ENCODE data around the gene PRR36. TPM values are rescaled to one million over a fixed set of nuclear protein-coding genes. Genes with fewer than 3 reads are reported as not detected.
"Not testable (repeated sequence)": the region's sequence is repeated elsewhere in the genome, so short reads cannot be mapped to it uniquely, and the experiment has no call there.

The PRR36 gene
- total RNA-seq, 3 donors from 2014 or later, result 0.05 to 0.08 TPM; not detected in 1

DNA sequence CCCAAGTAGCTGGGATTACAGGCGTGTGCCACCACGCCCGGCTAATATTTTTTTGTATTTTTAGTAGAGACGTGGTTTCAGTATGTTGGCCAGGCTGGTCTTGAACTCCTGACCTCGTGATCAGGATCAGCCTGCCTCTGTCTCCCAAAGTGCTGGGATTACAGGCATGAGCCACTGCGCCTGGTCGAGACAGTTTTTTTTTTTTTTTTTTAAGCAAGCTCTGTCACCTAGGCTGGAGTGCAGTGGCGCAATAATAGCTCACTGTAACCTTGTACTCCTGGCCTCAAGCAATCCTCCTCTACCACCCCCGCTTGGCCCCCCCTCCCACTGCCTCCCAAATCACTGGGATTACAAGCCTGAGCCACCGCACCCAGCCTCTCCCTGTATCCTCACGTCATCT lies 23.1 kb upstream of the PRR36 start:
- ATAC-seq (no peak), DNase-seq (no peak)
- no peaks in the 10 kb centered on the region for H3K36me3 Mint-ChIP-seq (ENCODE audit: insufficient read depth)
- H3K4me3 Mint-ChIP-seq, result no peak overlapping the region
- H3K9me3 Mint-ChIP-seq, result no peaks in the 10 kb centered on the region
- no peaks in the 10 kb centered on the region for H3K4me1 Mint-ChIP-seq (ENCODE audit: low read depth)
- peaks cover 18% of the 10 kb centered on the region for H3K27me3 Mint-ChIP-seq (ENCODE audit: low read depth)

DNA sequence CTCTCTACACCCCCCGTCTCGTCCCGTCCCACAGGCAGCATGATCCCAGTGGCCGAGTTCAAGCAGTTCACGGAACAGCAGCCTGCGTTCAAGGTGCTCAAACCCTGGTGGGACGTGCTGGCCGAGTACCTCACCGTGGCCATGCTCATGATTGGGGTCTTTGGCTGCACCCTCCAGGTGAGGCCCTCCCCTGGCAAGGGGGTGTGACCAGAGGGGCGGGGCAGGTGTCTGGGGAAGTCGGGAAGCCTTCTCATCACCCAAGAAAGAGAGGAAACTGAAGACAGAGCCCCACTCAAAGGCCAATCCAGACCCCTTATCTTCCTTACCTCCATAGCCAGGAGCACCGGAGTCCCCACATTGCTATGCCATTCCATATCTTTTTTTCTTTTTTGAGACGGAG lies 21.4 kb upstream of the PRR36 start:
- no peak for DNase-seq
- Mint-ChIP-seq H3K36me3 (ENCODE audit: insufficient read depth) (no peaks in the 10 kb centered on the region), H3K4me3 (no peak overlapping the region), H3K4me1 (ENCODE audit: low read depth) (no peaks in the 10 kb centered on the region), H3K9me3 (no peaks in the 10 kb centered on the region), H3K27me3 (ENCODE audit: low read depth) (peaks cover 23% of the 10 kb centered on the region)
- ATAC-seq, result no peak

DNA sequence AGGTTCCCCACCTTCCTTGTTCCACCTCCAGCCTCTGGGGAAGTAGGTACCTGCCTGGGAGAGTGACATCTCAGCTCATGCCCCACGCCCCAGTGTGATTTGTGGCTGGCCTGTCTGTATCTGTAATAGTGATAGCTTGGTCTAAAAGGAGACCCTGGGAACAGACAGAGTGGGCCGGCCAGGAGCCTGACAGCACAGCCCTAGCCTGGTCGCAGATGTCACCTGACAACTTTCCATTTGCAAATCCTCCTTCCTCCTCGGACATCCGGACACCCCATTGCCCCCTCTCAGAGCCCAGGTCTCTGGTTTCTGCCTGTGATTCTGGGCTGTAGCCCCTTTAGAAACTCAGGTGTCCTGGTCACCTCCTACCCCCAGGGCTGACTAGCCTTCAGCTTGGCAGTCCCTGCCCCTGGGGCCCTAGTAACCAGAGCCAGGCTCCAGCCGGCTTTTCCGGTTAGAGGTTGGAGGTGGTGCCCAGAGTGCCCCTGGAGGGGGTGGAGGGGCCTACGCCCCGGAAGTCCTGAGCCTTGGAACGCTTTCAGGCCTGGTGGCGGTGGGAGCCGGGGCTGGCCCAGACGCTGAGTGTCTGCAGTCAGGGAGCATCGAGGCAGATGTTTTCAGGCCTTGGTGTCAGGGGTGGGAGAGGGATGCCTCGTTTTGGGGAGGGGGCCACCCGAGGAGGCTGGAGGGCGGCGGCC lies 20.6 kb upstream of the PRR36 start:
- Mint-ChIP-seq H3K4me1 (ENCODE audit: low read depth) (no peaks in the 10 kb centered on the region), H3K27me3 (ENCODE audit: low read depth) (peaks cover 23% of the 10 kb centered on the region), H3K9me3 (no peaks in the 10 kb centered on the region), H3K36me3 (ENCODE audit: insufficient read depth) (no peaks in the 10 kb centered on the region), H3K4me3 (no peak overlapping the region)
- ATAC-seq, result no peak
- DNase-seq, result no peak

DNA sequence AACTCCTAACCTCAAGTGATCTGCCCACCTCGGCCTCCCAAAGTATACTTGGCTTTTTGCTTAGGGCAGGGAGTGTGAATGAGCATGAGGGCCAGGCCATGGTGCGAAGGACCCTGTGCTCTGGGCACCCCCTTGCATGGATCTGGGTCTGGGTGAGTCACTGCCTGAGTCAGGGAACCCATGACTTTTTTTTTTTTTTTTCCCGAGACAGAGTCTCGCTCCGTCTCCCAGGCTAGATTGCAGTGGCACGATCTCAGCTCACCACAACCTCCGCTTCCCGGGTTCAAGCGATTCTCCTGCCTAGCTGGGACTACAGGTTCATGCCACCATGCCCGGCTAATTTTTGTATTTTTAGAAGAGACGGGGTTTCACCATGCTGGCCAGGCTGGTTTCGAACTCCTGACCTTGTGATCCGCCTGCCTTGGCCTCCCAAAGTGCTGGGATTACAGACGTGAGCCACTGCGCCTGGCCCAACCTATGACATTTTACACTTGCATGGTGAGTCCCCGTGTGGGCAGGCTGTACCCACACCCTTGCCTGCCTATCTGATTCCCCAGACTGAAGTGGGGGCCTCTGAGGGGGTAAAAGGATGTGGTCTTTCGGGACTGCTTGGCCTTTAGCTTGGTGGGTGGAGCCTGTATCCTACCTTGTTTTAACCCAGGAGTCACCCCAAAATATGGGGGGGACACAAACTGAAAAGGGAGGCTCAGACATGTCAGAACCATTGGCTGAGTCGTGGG lies 19.3 kb upstream of the PRR36 start:
- peaks cover 32% of the 10 kb centered on the region for H3K27me3 Mint-ChIP-seq (ENCODE audit: low read depth)
- ATAC-seq; H3K4me1 Mint-ChIP-seq (ENCODE audit: low read depth); H3K4me3 Mint-ChIP-seq; H3K9me3 Mint-ChIP-seq; H3K36me3 Mint-ChIP-seq (ENCODE audit: insufficient read depth); DNase-seq: not testable (repeated sequence)

DNA sequence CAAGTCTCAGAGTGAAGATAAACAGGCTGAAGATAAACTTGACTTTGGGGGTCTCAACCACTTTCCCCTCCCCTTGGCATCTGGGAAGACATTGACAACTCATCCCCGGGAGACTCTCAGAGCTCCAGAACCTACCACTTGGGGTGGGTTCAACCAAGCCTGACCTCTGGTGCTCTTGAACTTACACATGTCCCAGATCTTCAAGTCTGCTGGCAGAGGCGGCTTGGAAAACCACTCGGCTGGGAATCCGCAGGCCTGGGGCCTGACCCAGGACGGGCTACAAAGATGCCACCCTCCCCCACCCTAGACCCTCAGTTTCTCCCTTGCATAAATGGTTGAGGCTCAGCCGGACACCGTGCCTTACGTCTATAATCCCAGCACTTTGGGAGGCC lies 14.6 kb upstream of the PRR36 start:
- DNase-seq, result no peak
- no peaks in the 10 kb centered on the region for H3K36me3 Mint-ChIP-seq (ENCODE audit: insufficient read depth)
- no peaks in the 10 kb centered on the region for H3K9me3 Mint-ChIP-seq
- ATAC-seq, result no peak
- no peaks in the 10 kb centered on the region for H3K4me1 Mint-ChIP-seq (ENCODE audit: low read depth)
- H3K4me3 Mint-ChIP-seq, result no peak overlapping the region
- H3K27me3 Mint-ChIP-seq (ENCODE audit: low read depth), result peaks cover 25% of the 10 kb centered on the region

DNA sequence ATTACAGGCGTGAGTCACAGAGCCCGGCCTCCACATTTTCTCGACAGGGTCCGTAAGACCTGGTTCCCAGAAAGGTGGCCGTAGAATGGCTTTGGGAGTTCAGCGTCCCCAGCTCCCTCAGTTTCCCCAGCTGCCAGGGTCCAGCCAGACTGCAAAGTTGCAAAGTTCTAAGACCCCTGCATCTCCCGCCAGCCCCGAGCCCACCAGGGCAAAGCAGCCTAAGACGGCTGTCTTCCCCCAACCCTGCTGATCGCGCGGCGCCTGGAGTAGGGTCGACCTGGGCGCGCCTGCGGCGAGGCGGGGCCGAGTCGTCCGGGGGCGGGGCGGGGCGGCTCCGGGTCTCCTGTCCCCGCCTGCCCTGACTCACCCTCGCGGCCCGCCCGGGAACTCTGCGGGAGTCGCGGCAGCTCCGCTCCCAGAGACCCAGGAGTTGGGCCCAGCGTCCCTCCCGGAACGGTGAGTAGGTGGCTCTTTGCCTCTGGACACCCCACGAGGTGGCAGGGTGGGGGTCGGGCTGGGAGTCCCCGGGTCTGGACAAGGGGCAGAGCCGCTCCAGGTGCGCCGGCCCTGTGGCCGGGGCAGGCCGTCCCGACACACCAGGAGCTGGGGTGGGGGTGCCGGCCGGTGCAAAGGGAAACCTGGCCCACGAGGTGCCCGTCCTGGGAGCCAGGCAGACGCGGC lies 14.1 kb upstream of the PRR36 start, which contains the start of gene LRRC8E:
TSS of gene LRRC8E (plus strand) at position 366 of the 681 bp plus-strand sequence. CDS start 7,094 bp downstream, outside the sequence.
- Mint-ChIP-seq H3K4me1 (ENCODE audit: low read depth) (no peaks in the 10 kb centered on the region), H3K4me3 (no peak within 1 kb of the TSS), H3K9me3 (no peaks in the 10 kb centered on the region), H3K36me3 (ENCODE audit: insufficient read depth) (no peaks in the 10 kb centered on the region), H3K27me3 (ENCODE audit: low read depth) (peaks cover 23% of the 10 kb centered on the region)
- ATAC-seq (peak; percentile 95 to 98), DNase-seq (peak; percentile 41)

DNA sequence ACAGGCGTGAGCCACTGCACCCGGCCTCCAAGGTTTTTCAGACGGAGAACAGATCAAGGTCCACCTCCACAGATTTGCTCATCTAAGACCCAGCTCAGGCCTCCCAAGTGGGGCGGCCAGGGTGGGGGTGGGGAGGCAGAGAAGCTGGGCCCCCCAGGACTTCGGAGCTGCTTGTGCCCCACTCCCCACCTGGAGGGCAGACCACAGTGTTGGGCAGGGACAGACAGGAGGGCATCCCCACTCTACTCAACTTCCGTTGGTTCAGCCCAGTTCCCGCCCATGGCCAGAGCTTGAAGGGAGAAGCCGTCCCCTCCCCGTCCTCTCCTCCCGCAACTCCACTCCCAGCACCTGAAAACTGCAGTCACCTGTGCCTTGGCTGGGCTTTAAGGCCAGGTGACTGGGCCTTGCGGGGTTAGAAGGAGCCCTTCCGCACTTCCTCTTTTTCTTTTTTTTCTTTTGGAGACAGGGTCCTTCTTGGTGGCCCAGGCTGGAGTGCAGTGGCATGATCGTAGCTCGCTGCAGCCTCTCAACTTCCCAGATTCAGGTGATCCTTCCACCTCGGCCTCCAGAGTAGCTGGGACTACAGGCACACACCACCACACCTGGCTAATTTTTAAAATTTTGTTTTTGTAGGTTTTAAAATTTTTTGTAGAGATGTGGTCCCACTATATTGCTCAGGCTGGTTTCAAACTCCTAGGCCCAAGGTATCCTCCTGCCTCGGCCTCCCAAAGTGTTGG lies 13.4 kb upstream of the PRR36 start:
- DNase-seq (no peak), ATAC-seq (no peak)
- Mint-ChIP-seq H3K36me3 (ENCODE audit: insufficient read depth) (no peaks in the 10 kb centered on the region), H3K4me1 (ENCODE audit: low read depth) (no peaks in the 10 kb centered on the region), H3K9me3 (no peaks in the 10 kb centered on the region), H3K4me3 (no peak overlapping the region), H3K27me3 (ENCODE audit: low read depth) (peaks cover 23% of the 10 kb centered on the region)

DNA sequence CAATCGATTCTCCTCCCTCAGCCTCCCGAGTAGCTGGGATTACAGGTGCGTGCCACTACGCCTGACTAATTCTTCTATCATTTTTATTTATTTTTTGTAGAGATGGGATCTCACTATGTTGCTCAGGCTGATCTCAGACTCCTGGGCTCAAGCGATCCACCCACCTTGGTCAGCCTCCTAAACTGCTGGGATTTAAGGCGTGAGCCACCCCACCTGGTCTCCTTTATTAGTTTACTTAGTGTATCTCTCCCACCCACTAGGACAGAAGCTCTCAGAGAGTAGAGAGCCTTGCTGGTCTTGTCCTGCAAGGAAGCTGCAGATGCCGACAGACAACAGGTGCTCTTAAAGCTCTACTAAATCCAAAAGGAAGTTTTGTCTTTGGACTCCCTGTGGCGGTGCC lies 11.6 kb upstream of the PRR36 start:
- Mint-ChIP-seq H3K27me3 (ENCODE audit: low read depth) (peaks cover 18% of the 10 kb centered on the region), H3K9me3 (no peaks in the 10 kb centered on the region), H3K4me3 (no peak overlapping the region), H3K36me3 (ENCODE audit: insufficient read depth) (no peaks in the 10 kb centered on the region), H3K4me1 (ENCODE audit: low read depth) (no peaks in the 10 kb centered on the region)
- ATAC-seq, result no peak
- no peak for DNase-seq

DNA sequence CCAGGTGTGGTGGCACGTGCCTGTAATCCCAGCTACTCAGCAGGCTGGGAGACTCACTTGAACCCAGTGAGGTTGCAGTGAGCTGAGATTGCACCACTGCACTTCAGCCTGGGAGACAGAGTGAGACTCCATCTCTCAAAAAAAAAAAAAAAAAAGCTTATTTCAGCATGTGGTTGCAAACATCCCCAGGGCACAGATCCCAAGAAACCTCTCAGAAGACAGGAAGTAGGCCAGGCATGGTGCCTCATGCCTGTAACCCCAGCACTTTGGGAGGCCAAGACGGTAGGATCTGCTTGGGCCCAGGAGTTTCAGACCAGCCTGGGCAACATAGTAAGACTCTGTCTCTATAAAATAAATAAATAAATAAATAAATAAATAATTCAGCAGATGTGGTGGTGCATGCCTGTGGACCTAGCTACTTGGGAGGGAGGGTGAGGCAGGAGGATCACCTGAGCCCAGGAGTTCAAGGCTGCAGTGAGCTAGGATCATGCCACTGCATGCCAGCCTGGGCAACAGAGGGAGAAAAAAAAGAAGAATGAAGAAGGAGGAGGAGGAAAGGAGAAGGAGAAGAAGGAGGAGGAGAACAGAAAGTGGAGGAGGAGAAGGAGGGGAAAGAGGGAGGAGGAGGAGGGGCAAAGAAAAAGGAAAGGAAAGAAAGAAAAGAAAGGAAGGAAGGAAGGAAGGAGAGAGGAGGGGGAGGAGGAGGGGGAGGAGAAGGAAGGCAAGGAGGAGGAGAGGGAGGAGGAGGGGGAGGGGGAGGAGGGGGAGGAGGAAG lies 9.8 kb upstream of the PRR36 start:
- no peak overlapping the region for H3K4me3 Mint-ChIP-seq
- peaks cover 12% of the 10 kb centered on the region for H3K27me3 Mint-ChIP-seq (ENCODE audit: low read depth)
- DNase-seq (no peak), ATAC-seq (no peak)
- H3K36me3 Mint-ChIP-seq (ENCODE audit: insufficient read depth), result no peaks in the 10 kb centered on the region
- H3K4me1 Mint-ChIP-seq (ENCODE audit: low read depth), result no peaks in the 10 kb centered on the region
- no peaks in the 10 kb centered on the region for H3K9me3 Mint-ChIP-seq

DNA sequence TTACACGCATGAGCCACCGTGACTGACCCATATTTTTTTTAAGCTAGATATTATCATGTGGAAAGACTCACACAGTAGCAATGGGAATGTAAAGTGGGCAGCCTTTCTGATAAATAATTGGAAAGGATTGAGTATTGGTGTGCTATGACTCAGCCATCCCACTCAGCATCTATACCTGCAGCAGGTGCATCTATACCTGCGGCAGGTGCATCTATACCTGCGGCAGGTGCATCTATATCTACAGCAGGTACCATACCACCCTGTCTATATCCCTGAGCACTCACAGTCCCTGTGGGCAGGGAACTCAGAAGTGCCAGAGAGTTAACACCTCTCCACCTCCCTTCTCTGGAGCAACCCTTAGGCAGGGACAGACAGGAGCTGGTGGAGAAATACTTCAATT lies 8.9 kb upstream of the PRR36 start:
- H3K4me3 Mint-ChIP-seq, result no peak overlapping the region
- no peak for ATAC-seq
- DNase-seq, result no peak
- no peaks in the 10 kb centered on the region for H3K9me3 Mint-ChIP-seq
- peaks cover 8% of the 10 kb centered on the region for H3K27me3 Mint-ChIP-seq (ENCODE audit: low read depth)
- H3K4me1 Mint-ChIP-seq (ENCODE audit: low read depth), result no peaks in the 10 kb centered on the region
- no peaks in the 10 kb centered on the region for H3K36me3 Mint-ChIP-seq (ENCODE audit: insufficient read depth)

- ATAC-seq (no peak), DNase-seq (no peak)
- Mint-ChIP-seq H3K4me3 (no peak overlapping the region), H3K36me3 (ENCODE audit: insufficient read depth) (no peaks in the 10 kb centered on the region), H3K9me3 (no peaks in the 10 kb centered on the region), H3K27me3 (ENCODE audit: low read depth) (no peaks in the 10 kb centered on the region), H3K4me1 (ENCODE audit: low read depth) (no peaks in the 10 kb centered on the region)
Measured at GRCh38 chr19:7881910-7882309, 7.7 kb upstream of the PRR36 start.

DNA sequence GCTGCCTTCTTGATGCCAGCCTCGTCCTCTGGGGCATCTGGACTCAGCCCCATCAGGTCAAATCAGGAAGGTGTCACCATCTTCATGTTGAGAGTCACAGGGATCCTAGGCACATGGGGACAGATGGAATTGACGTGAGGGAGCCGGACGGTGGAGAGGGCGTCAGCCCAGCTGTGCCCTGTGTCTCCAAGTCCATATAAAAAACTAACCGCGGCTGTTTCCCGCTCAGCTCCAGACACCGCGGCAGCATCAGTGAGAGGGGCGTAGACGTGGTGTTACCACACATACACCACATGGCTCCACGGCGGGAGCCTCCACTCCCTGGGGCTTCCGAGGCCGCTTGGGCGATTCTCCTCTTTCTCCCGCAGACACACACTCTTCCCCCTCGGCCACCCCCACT lies 5.6 kb upstream of the PRR36 start:
- DNase-seq (no peak), ATAC-seq (no peak)
- no peaks in the 10 kb centered on the region for H3K4me1 Mint-ChIP-seq (ENCODE audit: low read depth)
- no peaks in the 10 kb centered on the region for H3K36me3 Mint-ChIP-seq (ENCODE audit: insufficient read depth)
- H3K9me3 Mint-ChIP-seq, result no peaks in the 10 kb centered on the region
- no peak overlapping the region for H3K4me3 Mint-ChIP-seq
- H3K27me3 Mint-ChIP-seq (ENCODE audit: low read depth), result peaks cover 3% of the 10 kb centered on the region

- no peak for DNase-seq
- H3K36me3 Mint-ChIP-seq (ENCODE audit: insufficient read depth), result no peaks in the 10 kb centered on the region
- no peaks in the 10 kb centered on the region for H3K9me3 Mint-ChIP-seq
Measured at GRCh38 chr19:7879111-7879807, 5.1 kb upstream of the PRR36 start.

More at GRCh38 chr19:7879111-7879807, 5.1 kb upstream of the PRR36 start:
- peaks cover 5% of the 10 kb centered on the region for H3K27me3 Mint-ChIP-seq (ENCODE audit: low read depth)
- peaks cover 3% of the 10 kb centered on the region for H3K4me1 Mint-ChIP-seq (ENCODE audit: low read depth)
- ATAC-seq, result no peak
- no peak overlapping the region for H3K4me3 Mint-ChIP-seq

All from activated T-cell treated with anti-CD3 and anti-CD28 coated beads, Interleukin-2, amount 50 U/mL, for 4 hours (primary cell).